IPS-15b (cell line): Measurements from ENCODE around the gene RHBDD3.

Source experiments
- H3K27me3 ChIP-seq: one replicate; pipeline ENCODE4 v1.6.1; 2013; ENCODE audit warnings: low read length; ENCODE audit not compliant: control insufficient read depth, insufficient read depth
- H3K36me3 ChIP-seq: one replicate; pipeline ENCODE4 v1.6.1; 2013; ENCODE audit warnings: low read length; ENCODE audit not compliant: control insufficient read depth, insufficient read depth
- H3K4me1 ChIP-seq: one replicate; pipeline ENCODE4 v1.6.1; 2013; ENCODE audit warnings: mild to moderate bottlenecking, low read length; ENCODE audit not compliant: control insufficient read depth, insufficient read depth
- H3K4me3 ChIP-seq: one replicate; pipeline ENCODE4 v1.5.1; 2013; ENCODE audit warnings: low read depth, low read length
- H3K9ac ChIP-seq: one replicate; pipeline ENCODE4 v1.6.1; 2013; ENCODE audit warnings: low read depth, mild to moderate bottlenecking, low read length
- H3K9me3 ChIP-seq: one replicate; pipeline ENCODE4 v1.6.1; 2013; ENCODE audit warnings: mild to moderate bottlenecking, low read length; ENCODE audit not compliant: control insufficient read depth, insufficient read depth

RHBDD3 gene

DNA sequence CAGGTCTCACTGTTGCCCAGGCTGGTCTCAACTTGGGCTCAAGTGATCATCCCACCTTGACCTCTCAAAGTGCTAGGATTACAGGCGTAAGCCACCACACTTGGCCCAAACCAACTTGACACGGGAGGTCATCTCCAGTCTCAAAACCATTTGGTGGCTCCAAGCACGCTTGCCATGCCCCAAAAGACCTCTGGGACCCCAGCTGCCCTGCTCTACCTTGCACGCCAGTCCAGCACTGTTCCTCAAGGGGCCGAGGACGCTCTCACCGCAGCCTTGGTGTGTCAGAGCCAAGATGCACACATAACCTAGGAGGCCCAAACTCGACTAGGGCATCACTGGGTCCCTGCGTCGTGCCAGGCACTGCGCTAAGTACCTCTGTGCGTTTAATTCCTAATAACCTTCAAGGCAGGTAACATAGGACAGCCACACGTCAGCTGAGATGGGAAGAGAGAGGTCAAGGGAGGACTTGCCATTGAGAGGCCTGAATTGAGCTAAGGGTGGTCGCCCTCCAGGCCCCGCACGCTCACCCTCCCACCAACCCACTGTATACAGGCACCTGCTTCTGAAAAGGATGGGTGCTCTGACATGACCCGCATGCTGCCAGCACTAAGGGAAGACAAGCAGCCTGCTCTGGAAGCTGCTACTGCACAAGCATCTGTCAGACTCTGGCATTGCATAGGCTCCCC, 34.1 kb upstream of the RHBDD3 start:
- Histone ChIP-seq H3K9me3 (no peaks in the 10 kb centered on the region), H3K36me3 (peaks cover 37% of the 10 kb centered on the region), H3K4me1 (peaks cover 3% of the 10 kb centered on the region), H3K9ac (no peak overlapping the region), H3K4me3 (no peak overlapping the region), H3K27me3 (no peaks in the 10 kb centered on the region)

DNA sequence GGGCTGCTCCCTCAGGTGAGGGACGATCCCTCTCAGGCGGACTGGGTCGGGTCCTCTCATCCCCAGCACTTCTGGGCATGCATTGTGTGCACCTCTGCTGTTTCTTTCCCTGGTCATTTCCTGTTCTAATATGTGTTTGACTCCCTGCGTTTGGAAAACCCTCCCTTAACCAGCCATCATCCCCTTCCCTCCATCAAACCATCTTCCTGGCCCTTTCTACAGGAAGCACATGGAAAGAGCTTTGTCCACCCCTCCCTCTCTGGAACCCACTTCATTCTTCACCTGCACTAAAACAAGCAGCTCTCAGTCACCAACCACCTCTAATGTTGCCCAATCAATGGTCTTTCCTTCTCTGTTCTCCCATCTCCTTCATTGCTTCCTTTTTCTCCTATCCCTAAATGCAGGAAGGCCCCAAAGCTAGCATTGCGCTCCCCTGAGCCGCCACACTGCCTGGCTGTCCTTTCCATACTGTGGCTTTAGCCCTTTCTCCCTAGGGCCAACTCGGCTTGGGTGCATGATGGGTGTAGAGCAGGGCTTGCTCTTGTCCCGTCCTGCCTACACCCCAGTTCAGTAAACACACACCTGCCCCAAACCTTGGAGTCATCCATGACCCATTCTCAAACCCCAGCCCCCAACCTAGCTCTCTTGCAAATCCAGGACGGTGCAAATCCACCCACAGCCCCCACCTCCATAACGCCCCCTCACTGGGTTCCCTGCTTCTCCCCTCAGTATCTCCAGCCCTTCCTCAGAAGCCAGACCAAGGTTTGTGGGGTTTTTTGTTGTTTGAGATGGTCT, 33.2 kb upstream of the RHBDD3 start:
- Histone ChIP-seq H3K4me1 (peaks cover 3% of the 10 kb centered on the region), H3K4me3 (no peak overlapping the region), H3K36me3 (peaks cover 46% of the 10 kb centered on the region), H3K9me3 (no peaks in the 10 kb centered on the region), H3K9ac (no peak overlapping the region), H3K27me3 (no peaks in the 10 kb centered on the region)

DNA sequence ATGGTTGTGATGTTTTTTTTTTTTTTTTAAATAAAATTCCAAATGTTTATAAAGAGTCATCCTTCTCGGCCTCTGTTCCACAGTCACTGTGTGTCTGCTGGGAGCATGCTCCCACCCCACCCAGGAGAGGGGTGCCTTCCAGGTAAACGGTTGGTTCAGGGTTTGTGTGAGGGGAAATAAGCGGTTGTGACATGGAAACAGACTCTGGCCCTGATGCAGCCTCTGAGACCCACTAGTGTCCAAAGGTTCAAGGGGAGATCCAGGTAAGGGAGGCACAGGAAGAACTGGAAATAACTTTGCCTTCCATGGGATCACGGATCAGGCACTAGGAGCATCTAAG, 32.7 kb upstream of the RHBDD3 start:
- Histone ChIP-seq H3K36me3 (peaks cover 52% of the 10 kb centered on the region), H3K27me3 (no peaks in the 10 kb centered on the region), H3K4me3 (no peak overlapping the region), H3K9me3 (no peaks in the 10 kb centered on the region), H3K9ac (no peak overlapping the region), H3K4me1 (no peaks in the 10 kb centered on the region)

DNA sequence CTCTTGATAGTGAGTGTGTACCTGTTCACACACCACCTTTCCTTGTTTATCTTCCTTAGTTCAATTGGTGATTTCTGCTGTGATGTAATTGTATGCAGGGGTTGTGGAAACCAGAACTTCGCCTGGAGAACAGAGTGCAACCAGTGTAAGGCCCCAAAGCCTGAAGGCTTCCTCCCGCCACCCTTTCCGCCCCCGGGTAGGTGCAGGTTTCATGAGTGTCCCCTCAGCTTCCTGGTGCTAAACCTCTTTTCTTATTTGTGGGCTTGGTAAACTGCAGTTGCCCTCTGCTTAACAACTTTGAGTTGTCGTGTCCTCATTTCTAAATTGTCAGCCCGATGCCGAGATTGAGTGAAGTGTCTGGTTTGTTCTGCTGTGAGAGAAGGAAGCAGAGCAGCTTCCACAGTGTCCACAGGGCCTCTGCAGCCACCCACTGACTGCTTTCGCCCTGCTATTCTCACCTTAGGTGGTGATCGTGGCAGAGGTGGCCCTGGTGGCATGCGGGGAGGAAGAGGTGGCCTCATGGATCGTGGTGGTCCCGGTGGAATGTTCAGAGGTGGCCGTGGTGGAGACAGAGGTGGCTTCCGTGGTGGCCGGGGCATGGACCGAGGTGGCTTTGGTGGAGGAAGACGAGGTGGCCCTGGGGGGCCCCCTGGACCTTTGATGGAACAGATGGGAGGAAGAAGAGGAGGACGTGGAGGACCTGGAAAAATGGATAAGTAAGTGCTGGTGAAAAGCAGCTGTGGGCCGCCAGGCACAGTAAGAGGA, 31.5 kb upstream of the RHBDD3 start:
- H3K4me3 ChIP-seq = no peak overlapping the region
- peaks cover 58% of the 10 kb centered on the region for H3K36me3 ChIP-seq
- no peaks in the 10 kb centered on the region for H3K9me3 ChIP-seq
- no peaks in the 10 kb centered on the region for H3K4me1 ChIP-seq
- H3K9ac ChIP-seq = no peak overlapping the region
- H3K27me3 ChIP-seq = no peaks in the 10 kb centered on the region

DNA sequence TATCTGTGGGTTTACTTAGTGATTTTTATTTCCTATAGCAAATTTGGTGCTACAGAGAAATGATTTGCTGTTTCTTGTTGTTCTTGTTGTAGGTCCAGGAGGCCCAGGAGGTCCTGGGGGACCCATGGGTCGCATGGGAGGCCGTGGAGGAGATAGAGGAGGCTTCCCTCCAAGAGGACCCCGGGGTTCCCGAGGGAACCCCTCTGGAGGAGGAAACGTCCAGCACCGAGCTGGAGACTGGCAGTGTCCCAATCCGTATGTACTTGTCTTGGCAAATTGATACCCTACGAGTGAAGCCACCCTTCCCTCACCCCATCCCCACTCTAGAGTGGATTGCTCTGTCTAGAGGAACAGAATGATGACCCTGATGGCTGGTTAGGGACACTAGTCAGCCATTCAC, 30.9 kb upstream of the RHBDD3 start:
- Histone ChIP-seq H3K27me3 (no peaks in the 10 kb centered on the region), H3K9ac (no peak overlapping the region), H3K4me3 (no peak overlapping the region), H3K36me3 (peaks cover 64% of the 10 kb centered on the region), H3K4me1 (no peaks in the 10 kb centered on the region), H3K9me3 (no peaks in the 10 kb centered on the region)

DNA sequence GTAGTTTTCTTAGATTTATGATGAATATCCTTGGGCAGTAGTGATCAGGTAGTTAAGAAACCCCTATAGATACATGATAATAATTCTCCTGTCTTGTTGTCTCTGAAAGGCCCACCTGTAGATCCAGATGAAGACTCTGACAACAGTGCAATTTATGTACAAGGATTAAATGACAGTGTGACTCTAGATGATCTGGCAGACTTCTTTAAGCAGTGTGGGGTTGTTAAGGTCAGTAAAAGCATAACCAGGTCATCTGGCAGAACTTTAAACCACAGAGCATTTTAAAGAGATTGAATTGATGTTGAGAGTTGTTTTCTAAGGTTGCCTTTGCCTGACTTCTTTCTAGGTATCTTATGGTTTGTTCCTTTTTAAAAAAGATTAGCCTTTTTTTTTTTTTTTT, 24.6 kb upstream of the RHBDD3 start:
- H3K4me1 ChIP-seq = no peaks in the 10 kb centered on the region
- H3K36me3 ChIP-seq = peaks cover 68% of the 10 kb centered on the region

DNA sequence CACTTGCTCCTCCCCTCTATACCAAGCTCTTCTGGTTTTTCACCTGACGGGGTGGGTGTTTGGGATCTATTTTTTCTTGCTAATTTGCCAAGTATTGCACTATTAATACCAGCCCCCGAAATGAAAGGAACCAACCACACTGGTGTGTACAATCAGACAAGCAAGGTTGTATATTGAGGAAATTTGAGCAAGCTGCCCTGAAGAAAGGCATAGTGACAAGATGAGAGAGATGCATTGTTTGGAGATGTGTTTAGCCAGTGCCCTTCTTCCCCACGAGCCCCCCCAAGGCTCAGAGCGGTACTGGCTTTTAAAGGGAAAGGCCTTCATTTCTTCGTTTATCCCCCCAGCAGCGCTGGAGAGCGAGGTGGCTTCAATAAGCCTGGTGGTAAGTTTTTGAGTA, 23.4 kb upstream of the RHBDD3 start:
- no peaks in the 10 kb centered on the region for H3K27me3 ChIP-seq
- peaks cover 63% of the 10 kb centered on the region for H3K36me3 ChIP-seq
- H3K9me3 ChIP-seq = no peaks in the 10 kb centered on the region
- no peak overlapping the region for H3K9ac ChIP-seq
- H3K4me1 ChIP-seq = no peaks in the 10 kb centered on the region
- H3K4me3 ChIP-seq = no peak overlapping the region

More for the DNA sequence above, 24.6 kb upstream of the RHBDD3 start:
- Histone ChIP-seq H3K27me3 (no peaks in the 10 kb centered on the region), H3K9ac (no peak overlapping the region), H3K9me3 (no peaks in the 10 kb centered on the region), H3K4me3 (no peak overlapping the region)

DNA sequence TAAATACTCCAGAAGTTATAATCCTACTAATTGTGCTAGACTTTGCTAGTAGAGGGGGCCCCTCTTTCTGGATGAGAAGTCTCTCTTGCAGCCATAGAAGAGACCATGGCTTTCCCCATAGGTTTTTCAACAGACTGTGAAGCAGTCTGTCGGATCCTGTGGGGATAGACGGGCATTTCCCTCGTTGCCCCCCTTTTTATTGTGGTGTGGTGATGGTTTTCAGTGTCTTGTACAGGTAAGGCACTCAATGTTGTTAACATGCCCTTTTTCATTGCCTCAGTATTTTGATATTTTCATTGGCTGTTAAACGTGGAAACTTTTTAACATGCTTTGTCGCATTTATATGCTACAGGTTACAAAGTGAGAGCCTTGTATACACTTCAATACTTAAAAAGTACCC, 22.3 kb upstream of the RHBDD3 start:
- no peaks in the 10 kb centered on the region for H3K9me3 ChIP-seq
- no peaks in the 10 kb centered on the region for H3K27me3 ChIP-seq
- H3K9ac ChIP-seq = no peak overlapping the region
- H3K36me3 ChIP-seq = peaks cover 55% of the 10 kb centered on the region
- H3K4me3 ChIP-seq = no peak overlapping the region
- H3K4me1 ChIP-seq = no peaks in the 10 kb centered on the region

DNA sequence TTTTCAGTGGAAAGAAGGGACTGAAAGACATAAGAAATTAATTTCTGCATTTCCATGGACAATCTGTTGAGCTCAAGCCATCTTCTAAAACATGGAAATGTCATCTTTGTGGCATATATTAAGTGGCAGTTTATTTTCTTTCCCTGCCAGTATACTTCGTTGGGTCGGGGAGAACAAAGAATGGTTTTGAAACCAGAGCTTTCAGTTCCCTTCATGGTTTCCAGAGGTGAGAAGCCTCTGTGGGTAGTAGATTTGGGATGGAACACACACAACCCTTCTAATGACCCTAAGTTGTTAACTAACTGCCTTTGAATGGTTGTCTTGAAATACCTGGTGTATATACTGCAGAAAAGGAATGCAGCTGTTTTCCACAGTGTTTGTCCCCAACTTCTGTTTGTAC, 21.1 kb upstream of the RHBDD3 start:
- Histone ChIP-seq H3K9me3 (no peaks in the 10 kb centered on the region), H3K4me1 (no peaks in the 10 kb centered on the region), H3K4me3 (no peak overlapping the region), H3K27me3 (no peaks in the 10 kb centered on the region), H3K36me3 (peaks cover 54% of the 10 kb centered on the region), H3K9ac (no peak overlapping the region)

DNA sequence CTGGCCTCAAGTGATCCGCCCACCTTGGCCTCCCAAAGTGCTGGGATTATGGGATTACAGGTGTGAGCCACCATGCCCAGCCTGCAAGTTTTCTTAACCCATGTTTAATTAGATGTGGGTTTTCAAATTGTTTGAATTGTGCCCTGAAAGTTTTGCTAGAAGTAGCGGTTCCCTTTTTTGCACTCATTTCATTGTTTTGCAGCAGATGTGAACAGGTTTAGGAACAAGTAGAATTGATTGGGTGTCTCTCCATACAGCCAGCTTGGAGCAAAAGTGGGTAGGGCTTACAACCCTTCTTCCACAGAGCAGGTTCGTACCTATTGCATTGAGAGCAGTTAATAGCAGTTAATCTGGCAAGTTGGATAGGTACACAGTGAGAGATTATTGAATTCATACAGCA, 16.4 kb upstream of the RHBDD3 start:
- Histone ChIP-seq H3K36me3 (peaks cover 54% of the 10 kb centered on the region), H3K9me3 (no peaks in the 10 kb centered on the region), H3K4me1 (no peaks in the 10 kb centered on the region), H3K9ac (no peak overlapping the region), H3K4me3 (no peak overlapping the region), H3K27me3 (no peaks in the 10 kb centered on the region)

DNA sequence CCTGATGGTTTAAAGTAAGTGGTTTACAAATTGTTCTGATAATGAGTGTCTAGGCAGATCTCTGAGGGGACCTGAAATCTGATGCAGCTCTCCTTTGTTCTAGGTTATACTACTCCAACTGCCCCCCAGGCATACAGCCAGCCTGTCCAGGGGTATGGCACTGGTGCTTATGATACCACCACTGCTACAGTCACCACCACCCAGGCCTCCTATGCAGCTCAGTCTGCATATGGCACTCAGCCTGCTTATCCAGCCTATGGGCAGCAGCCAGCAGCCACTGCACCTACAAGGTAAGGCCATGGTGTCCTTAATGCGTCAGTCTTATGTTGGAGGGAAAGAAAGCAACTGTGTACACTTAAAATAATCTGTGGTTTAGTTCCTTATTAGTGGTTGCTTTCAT, 10.1 kb upstream of the RHBDD3 start:
- Histone ChIP-seq H3K4me3 (no peak overlapping the region), H3K36me3 (peaks cover 45% of the 10 kb centered on the region), H3K9me3 (no peaks in the 10 kb centered on the region), H3K9ac (no peak overlapping the region), H3K27me3 (no peaks in the 10 kb centered on the region), H3K4me1 (no peaks in the 10 kb centered on the region)
